Measurements from ENCODE around the gene AKAP7.
A peak's percentile ranks its signal among the peaks of the same experiment; 100 is the strongest.

AKAP7 gene

GRCh38 chr6:131281471-131282270, 146.4 kb downstream of the AKAP7 start:
- peak overlapping the region; percentile 5 to 46 (median 29); a peak in 13 of 22 replicates for H3K9ac ChIP-seq
- no peaks in the 10 kb centered on the region for H4K20me1 ChIP-seq

GRCh38 chr6:131282365-131282764, 147.1 kb downstream of the AKAP7 start:
- peaks cover 0 to 6% (median 0%) of the 10 kb centered on the region in 11 experiments; a peak in 3 of 22 replicates for H3K36me3 ChIP-seq
- no peak for TF ChIP-seq Cebpa-rat (IDR thresholded peaks at IDR 0.05)
- no peak overlapping the region for H3K9ac ChIP-seq
- H3K4me1 ChIP-seq, result peaks cover 12 to 17% (median 14%) of the 10 kb centered on the region in 10 experiments
- H3K9me3 ChIP-seq (replicated peaks in 1 of 11), result peaks cover 0 to 16% (median 12%) of the 10 kb centered on the region in 11 experiments; a peak in 14 of 22 replicates
- H3K27me3 ChIP-seq, result no peaks in the 10 kb centered on the region
- no peak overlapping the region for H3K4me3 ChIP-seq
- H3K27ac ChIP-seq, result peak overlapping the region in 1 of 11 experiments; percentile 62; a peak in 1 of 22 replicates
- H4K20me1 ChIP-seq, result no peaks in the 10 kb centered on the region
- H3K4me2 ChIP-seq, result peak overlapping the region in 3 of 11 experiments; percentile 70 to 74 (median 71); a peak in 3 of 22 replicates

More at GRCh38 chr6:131281471-131282270, 146.4 kb downstream of the AKAP7 start:
- peak overlapping the region in 4 of 10 experiments; percentile 0 to 12 (median 4); a peak in 3 of 20 replicates for H3K4me3 ChIP-seq
- H3K9me3 ChIP-seq (replicated peaks in 1 of 11), result peaks cover 0 to 16% (median 12%) of the 10 kb centered on the region in 11 experiments; a peak in 14 of 22 replicates
- TF ChIP-seq Cebpa-rat (IDR thresholded peaks at IDR 0.05), result peak in 9 of 11 experiments; percentile 7 to 79 (median 58); a peak in 11 of 22 replicates
- peak overlapping the region; percentile 60 to 84 (median 71) for H3K4me2 ChIP-seq
- peaks cover 0 to 6% (median 0%) of the 10 kb centered on the region in 11 experiments; a peak in 3 of 22 replicates for H3K36me3 ChIP-seq
- peak overlapping the region; percentile 21 to 70 (median 62); a peak in 20 of 22 replicates for H3K27ac ChIP-seq
- peaks cover 12 to 17% (median 14%) of the 10 kb centered on the region in 10 experiments for H3K4me1 ChIP-seq
- no peaks in the 10 kb centered on the region for H3K27me3 ChIP-seq

- Histone ChIP-seq H3K4me2 (no peak overlapping the region), H4K20me1 (no peaks in the 10 kb centered on the region), H3K4me3 (no peak overlapping the region), H3K27me3 (no peaks in the 10 kb centered on the region), H3K9ac (no peak overlapping the region), H3K36me3 (peaks cover 0 to 6% (median 0%) of the 10 kb centered on the region in 11 experiments; a peak in 3 of 22 replicates), H3K9me3 (replicated peaks in 1 of 11) (peaks cover 0 to 12% (median 7%) of the 10 kb centered on the region in 11 experiments; a peak in 14 of 22 replicates), H3K4me1 (peaks cover 12 to 17% (median 14%) of the 10 kb centered on the region in 10 experiments), H3K27ac (no peak overlapping the region)
- TF ChIP-seq Cebpa-rat (IDR thresholded peaks at IDR 0.05), result no peak
These were observed 148.4 kb downstream of the AKAP7 start for GRCh38 chr6:131283466-131284175.

- H3K4me1 ChIP-seq, result peaks cover 12 to 17% (median 14%) of the 10 kb centered on the region in 10 experiments
- H3K4me2 ChIP-seq, result no peak overlapping the region
- no peaks in the 10 kb centered on the region for H3K9me3 ChIP-seq (replicated peaks in 1 of 11)
- H3K36me3 ChIP-seq, result peaks cover 0 to 6% (median 0%) of the 10 kb centered on the region in 11 experiments; a peak in 2 of 22 replicates
- TF ChIP-seq Cebpa-rat (IDR thresholded peaks at IDR 0.05), result no peak
- no peak overlapping the region for H3K9ac ChIP-seq
- no peaks in the 10 kb centered on the region for H4K20me1 ChIP-seq
- H3K27me3 ChIP-seq, result no peaks in the 10 kb centered on the region
- no peak overlapping the region for H3K4me3 ChIP-seq
- no peak overlapping the region for H3K27ac ChIP-seq
These were observed 150.3 kb downstream of the AKAP7 start for GRCh38 chr6:131285548-131285947.

GRCh38 chr6:131286469-131287040, 151.3 kb downstream of the AKAP7 start:
- no peak overlapping the region for H3K27ac ChIP-seq

GRCh38 chr6:131288214-131288613, 152.9 kb downstream of the AKAP7 start:
- no peak overlapping the region for H3K9ac ChIP-seq
- H3K27me3 ChIP-seq, result no peaks in the 10 kb centered on the region
- H3K27ac ChIP-seq, result no peak overlapping the region
- TF ChIP-seq Cebpa-rat (IDR thresholded peaks at IDR 0.05), result no peak
- H3K9me3 ChIP-seq (replicated peaks in 1 of 11), result no peaks in the 10 kb centered on the region; a peak in 1 of 22 replicates
- peaks cover 0 to 18% (median 15%) of the 10 kb centered on the region in 10 experiments; a peak in 16 of 20 replicates for H3K4me1 ChIP-seq
- no peak overlapping the region for H3K4me3 ChIP-seq
- H3K4me2 ChIP-seq, result no peak overlapping the region
- peaks cover 0 to 6% (median 0%) of the 10 kb centered on the region in 11 experiments; a peak in 2 of 22 replicates for H3K36me3 ChIP-seq
- no peaks in the 10 kb centered on the region for H4K20me1 ChIP-seq

More at GRCh38 chr6:131286469-131287040, 151.3 kb downstream of the AKAP7 start:
- H3K4me3 ChIP-seq, result no peak overlapping the region
- H3K36me3 ChIP-seq, result peaks cover 0 to 6% (median 0%) of the 10 kb centered on the region in 11 experiments; a peak in 2 of 22 replicates
- H3K4me1 ChIP-seq, result peaks cover 5 to 9% (median 6%) of the 10 kb centered on the region in 10 experiments
- no peaks in the 10 kb centered on the region; a peak in 1 of 22 replicates for H3K9me3 ChIP-seq (replicated peaks in 1 of 11)
- H3K9ac ChIP-seq, result no peak overlapping the region
- H4K20me1 ChIP-seq, result no peaks in the 10 kb centered on the region
- TF ChIP-seq Cebpa-rat (IDR thresholded peaks at IDR 0.05), result no peak
- H3K4me2 ChIP-seq, result no peak overlapping the region
- H3K27me3 ChIP-seq, result no peaks in the 10 kb centered on the region

- H4K20me1 ChIP-seq, result no peaks in the 10 kb centered on the region
- no peak overlapping the region for H3K4me2 ChIP-seq
- H3K9me3 ChIP-seq (replicated peaks in 1 of 11), result no peaks in the 10 kb centered on the region; a peak in 1 of 22 replicates
- H3K27me3 ChIP-seq, result no peaks in the 10 kb centered on the region
- 0 out of 22 replicates have a peak, but pooled peaks cover 0 to 3% (median 0%) of the 10 kb centered on the region in 11 experiments for H3K36me3 ChIP-seq
- H3K4me3 ChIP-seq, result no peak overlapping the region
- peaks cover 0 to 22% (median 19%) of the 10 kb centered on the region in 10 experiments; a peak in 16 of 20 replicates for H3K4me1 ChIP-seq
- H3K27ac ChIP-seq, result no peak overlapping the region
- no peak for TF ChIP-seq Cebpa-rat (IDR thresholded peaks at IDR 0.05)
- H3K9ac ChIP-seq, result no peak overlapping the region
These were observed 155.7 kb downstream of the AKAP7 start for GRCh38 chr6:131290955-131291354.

GRCh38 chr6:131292145-131292938, 157.1 kb downstream of the AKAP7 start:
- Histone ChIP-seq H3K4me3 (no peak overlapping the region), H3K9ac (no peak overlapping the region), H3K4me2 (peak overlapping the region in 9 of 11 experiments; percentile 5 to 74 (median 56); a peak in 17 of 22 replicates), H3K9me3 (replicated peaks in 1 of 11) (no peaks in the 10 kb centered on the region; a peak in 1 of 22 replicates), H3K36me3 (0 out of 22 replicates have a peak, but pooled peaks cover 0 to 2% (median 0%) of the 10 kb centered on the region in 11 experiments), H3K4me1 (peaks cover 0 to 22% (median 19%) of the 10 kb centered on the region in 10 experiments; a peak in 16 of 20 replicates), H3K27me3 (no peaks in the 10 kb centered on the region), H4K20me1 (no peaks in the 10 kb centered on the region), H3K27ac (peak overlapping the region in 6 of 11 experiments; percentile 0 to 39 (median 3); a peak in 6 of 22 replicates)
- TF ChIP-seq Cebpa-rat (IDR thresholded peaks at IDR 0.05), result no peak
